ENCODE measurements around the gene PRKCE.

GRCh38 chr2:46064396-46064795, 412.9 kb downstream of the PRKCE start:
- TF ChIP-seq POLR2A (IDR thresholded peaks at IDR 0.05; ENCODE audit: low read depth, low read length) (no peak), POLR2AphosphoS5 (IDR thresholded peaks at IDR 0.05; ENCODE audit: low read depth, low read length) (no peak)
